ENCODE measurements around the gene ZFP91. TPM values are rescaled to one million over a fixed set of nuclear protein-coding genes. Genes with fewer than 3 reads are reported as not detected.

Gene ZFP91
- total RNA-seq, 2 experiments from 2014 or later, result 46.5 to 46.7 TPM

- no peaks in the 10 kb centered on the region for H3K9me3 Mint-ChIP-seq
- peaks cover 83% of the 10 kb centered on the region for H3K36me3 Mint-ChIP-seq (ENCODE audit: low read depth)
- Histone ChIP-seq H3K27me3 (ENCODE audit: control insufficient read depth in 1 of 2, insufficient read depth in 2 of 2, low read length in 2 of 2) (no peaks in the 10 kb centered on the region), H3K4me1 (ENCODE audit: insufficient read depth, low read length) (peaks cover 32% of the 10 kb centered on the region), H3K27ac (ENCODE audit: low read depth in 1 of 2, low read length in 2 of 2) (no peak overlapping the region), H3K9me3 (ENCODE audit: control insufficient read depth in 1 of 2, insufficient read depth in 1 of 2, low read length in 2 of 2) (no peaks in the 10 kb centered on the region), H3K36me3 (ENCODE audit: insufficient read depth, low read length) (peaks cover 58% of the 10 kb centered on the region), H3K4me3 (ENCODE audit: low read length) (no peak overlapping the region)
- no peaks in the 10 kb centered on the region for H3K27me3 Mint-ChIP-seq
- TF ChIP-seq, protein P1, sequence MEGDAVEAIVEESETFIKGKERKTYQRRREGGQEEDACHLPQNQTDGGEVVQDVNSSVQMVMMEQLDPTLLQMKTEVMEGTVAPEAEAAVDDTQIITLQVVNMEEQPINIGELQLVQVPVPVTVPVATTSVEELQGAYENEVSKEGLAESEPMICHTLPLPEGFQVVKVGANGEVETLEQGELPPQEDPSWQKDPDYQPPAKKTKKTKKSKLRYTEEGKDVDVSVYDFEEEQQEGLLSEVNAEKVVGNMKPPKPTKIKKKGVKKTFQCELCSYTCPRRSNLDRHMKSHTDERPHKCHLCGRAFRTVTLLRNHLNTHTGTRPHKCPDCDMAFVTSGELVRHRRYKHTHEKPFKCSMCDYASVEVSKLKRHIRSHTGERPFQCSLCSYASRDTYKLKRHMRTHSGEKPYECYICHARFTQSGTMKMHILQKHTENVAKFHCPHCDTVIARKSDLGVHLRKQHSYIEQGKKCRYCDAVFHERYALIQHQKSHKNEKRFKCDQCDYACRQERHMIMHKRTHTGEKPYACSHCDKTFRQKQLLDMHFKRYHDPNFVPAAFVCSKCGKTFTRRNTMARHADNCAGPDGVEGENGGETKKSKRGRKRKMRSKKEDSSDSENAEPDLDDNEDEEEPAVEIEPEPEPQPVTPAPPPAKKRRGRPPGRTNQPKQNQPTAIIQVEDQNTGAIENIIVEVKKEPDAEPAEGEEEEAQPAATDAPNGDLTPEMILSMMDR (IDR thresholded peaks at IDR 0.05), result no peak
- no peak overlapping the region for H3K4me3 Mint-ChIP-seq
- peaks cover 77% of the 10 kb centered on the region for H3K4me1 Mint-ChIP-seq (ENCODE audit: low read depth)
- intact Hi-C loops (cut with DNase I, micrococcal nuclease), result loop anchor here (2.0 to 5.0 kb wide), 2 partner anchors 17 to 34 kb away; partner anchors contain the start of gene ZFP91 (in 1 of the 2)
- CTCF ChIA-PET, result interaction anchor here (1.2 to 1.3 kb wide), 2 partner anchors 38 to 43 kb away, joined by 3 read pairs; no protein-coding TSS in a partner anchor
- H3K27ac Mint-ChIP-seq, result peak overlapping the region; percentile 76
- DNase-seq (no peak), ATAC-seq (ENCODE audit: poor library complexity) (no peak)
- POLR2A ChIA-PET, result interaction anchor here (1.1 to 1.5 kb wide), 3 partner anchors 14 to 16 kb away, joined by 3 to 8 read pairs (median 6); partner anchors contain the start of gene LPXN
Measured at GRCh38 chr11:58561394-58562098, 17.3 kb upstream of the ZFP91 start.

DNA sequence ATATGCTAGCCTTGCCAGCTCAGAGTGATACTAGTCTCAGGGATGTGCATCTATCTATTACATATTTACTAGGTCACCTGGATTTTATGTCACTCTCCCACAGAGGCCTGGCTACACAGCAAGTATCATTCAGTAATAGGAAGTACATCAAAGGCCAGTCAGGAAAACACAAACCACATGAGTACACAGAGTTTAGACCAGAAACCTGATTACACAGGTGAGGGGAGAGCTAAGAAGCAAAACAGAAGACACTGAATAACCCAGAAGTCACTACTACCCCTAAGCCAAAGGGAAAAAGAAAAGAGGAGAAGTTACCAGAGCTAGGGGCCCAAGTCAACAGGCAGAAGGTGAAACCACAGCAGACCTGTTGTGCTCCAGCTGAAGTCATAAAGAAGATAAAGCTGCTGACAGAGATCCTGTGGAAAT is 16.5 kb upstream of the ZFP91 start:
- ATAC-seq (ENCODE audit: poor library complexity) (peak; percentile 59), DNase-seq (peak in 3 of 14 experiments; percentile 32 to 47 (median 34))
- peak overlapping the region; percentile 76 for H3K27ac Mint-ChIP-seq
- ChIA-PET POLR2A (interaction anchor here (1.0 to 1.5 kb wide), 3 partner anchors 13 to 68 kb away, joined by 3 to 8 read pairs (median 6); partner anchors contain the start of gene LPXN), CTCF (interaction anchor here (1.3 kb wide), 1 partner anchor 39 kb away, joined by 3 read pairs; no protein-coding TSS in a partner anchor)
- Histone ChIP-seq H3K27ac (ENCODE audit: low read depth in 1 of 2, low read length in 2 of 2) (peak overlapping the region in 1 of 2 donors; percentile 11), H3K4me3 (ENCODE audit: low read length) (no peak overlapping the region), H3K27me3 (ENCODE audit: control insufficient read depth in 1 of 2, insufficient read depth in 2 of 2, low read length in 2 of 2) (no peaks in the 10 kb centered on the region), H3K9me3 (ENCODE audit: control insufficient read depth in 1 of 2, insufficient read depth in 1 of 2, low read length in 2 of 2) (no peaks in the 10 kb centered on the region), H3K36me3 (ENCODE audit: insufficient read depth, low read length) (peaks cover 61% of the 10 kb centered on the region), H3K4me1 (ENCODE audit: insufficient read depth, low read length) (peaks cover 32% of the 10 kb centered on the region)
- H3K4me3 Mint-ChIP-seq, result peak overlapping the region; percentile 8
- H3K36me3 Mint-ChIP-seq (ENCODE audit: low read depth), result peaks cover 77% of the 10 kb centered on the region
- intact Hi-C loops (cut with DNase I, micrococcal nuclease), result loop anchor here (2.0 to 5.0 kb wide), 2 partner anchors 16 to 35 kb away; partner anchors contain the start of gene ZFP91 (in 1 of the 2)
- no peaks in the 10 kb centered on the region for H3K27me3 Mint-ChIP-seq
- H3K4me1 Mint-ChIP-seq (ENCODE audit: low read depth), result peaks cover 72% of the 10 kb centered on the region
- TF ChIP-seq, protein P1 (IDR thresholded peaks at IDR 0.05), result no peak
- H3K9me3 Mint-ChIP-seq, result no peaks in the 10 kb centered on the region

GRCh38 chr11:58564231-58564630 is 14.6 kb upstream of the ZFP91 start:
- H3K36me3 ChIP-seq (ENCODE audit: insufficient read depth, low read length), result peaks cover 59% of the 10 kb centered on the region
- no peak for ATAC-seq (ENCODE audit: poor library complexity)
- intact Hi-C loops (cut with DNase I, micrococcal nuclease), result loop anchor here in 1 of 2 experiments (5.0 kb wide), 1 partner anchor 37 kb away; no protein-coding TSS in a partner anchor

More at GRCh38 chr11:58564231-58564630, 14.6 kb upstream of the ZFP91 start:
- CTCF ChIA-PET, result interaction anchor here (0.7 to 1.4 kb wide), 5 partner anchors 9 to 66 kb away, joined by 3 to 4 read pairs (median 4); no protein-coding TSS in a partner anchor
- TF ChIP-seq, protein P1 (IDR thresholded peaks at IDR 0.05), result no peak
- peaks cover 81% of the 10 kb centered on the region for H3K4me1 Mint-ChIP-seq (ENCODE audit: low read depth)
- H3K27me3 Mint-ChIP-seq, result no peaks in the 10 kb centered on the region
- DNase-seq, result no peak
- H3K4me3 Mint-ChIP-seq, result no peak overlapping the region
- peak overlapping the region; percentile 76 for H3K27ac Mint-ChIP-seq
- no peaks in the 10 kb centered on the region for H3K9me3 ChIP-seq (ENCODE audit: control insufficient read depth in 1 of 2, insufficient read depth in 1 of 2, low read length in 2 of 2)
- no peaks in the 10 kb centered on the region for H3K9me3 Mint-ChIP-seq
- POLR2A ChIA-PET, result interaction anchor here (1.2 to 7.0 kb wide), 2 partner anchors 9 to 14 kb away, joined by 3 to 108 read pairs; partner anchors contain the start of genes LPXN and ZFP91
- no peak overlapping the region for H3K4me3 ChIP-seq (ENCODE audit: low read length)
- no peak overlapping the region for H3K27ac ChIP-seq (ENCODE audit: low read depth in 1 of 2, low read length in 2 of 2)
- no peaks in the 10 kb centered on the region for H3K27me3 ChIP-seq (ENCODE audit: control insufficient read depth in 1 of 2, insufficient read depth in 2 of 2, low read length in 2 of 2)
- peaks cover 84% of the 10 kb centered on the region for H3K36me3 Mint-ChIP-seq (ENCODE audit: low read depth)
- peaks cover 45% of the 10 kb centered on the region for H3K4me1 ChIP-seq (ENCODE audit: insufficient read depth, low read length)

All from CD4-positive, alpha-beta T cell (primary cell).